Measurements from ENCODE around the gene TMEM184B.

DNA sequence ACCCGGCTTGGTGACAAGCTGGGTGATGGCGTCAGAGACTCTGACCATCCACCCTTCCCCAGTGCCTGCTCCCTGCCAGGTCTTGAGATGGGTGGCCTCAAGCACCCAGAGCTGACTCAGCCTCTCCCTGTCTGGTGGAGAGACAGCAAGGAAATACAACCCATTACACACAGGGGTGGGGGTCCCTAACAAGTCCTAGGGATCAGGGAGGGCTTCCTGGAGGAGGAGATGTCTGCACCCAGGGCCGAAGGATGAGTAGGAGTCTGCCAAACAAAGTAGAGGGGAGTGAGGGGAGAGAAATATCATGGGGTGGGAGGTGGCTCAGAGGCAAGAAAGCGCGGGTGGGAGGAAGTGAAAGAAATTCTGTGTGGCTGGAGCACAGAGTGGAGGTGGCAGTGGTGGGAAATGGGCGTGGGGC, 64.2 kb downstream of the TMEM184B start:
- TF ChIP-seq ZNF384 (IDR thresholded peaks at IDR 0.05; ENCODE audit: borderline replicate concordance, low read depth, low read length) (no peak), MTA3 (IDR thresholded peaks at IDR 0.05; ENCODE audit: borderline replicate concordance, low read length) (no peak), POLR2AphosphoS5 (IDR thresholded peaks at IDR 0.05; ENCODE audit: low read length) (no peak), EED (IDR thresholded peaks at IDR 0.05; ENCODE audit: low read depth) (no peak), RBBP5 (conservative IDR thresholded peaks at IDR 0.05) (no peak), TARDBP (IDR thresholded peaks at IDR 0.05; ENCODE audit: borderline replicate concordance) (no peak), TCF3 (IDR thresholded peaks at IDR 0.05; ENCODE audit: borderline replicate concordance, insufficient read depth, low read depth, low read length) (no peak), POLR2A (IDR thresholded peaks at IDR 0.05; ENCODE audit: low read depth, low read length) (no peak), SMARCA5 (IDR thresholded peaks at IDR 0.05) (no peak)
- TF ChIP-seq, protein P1, sequence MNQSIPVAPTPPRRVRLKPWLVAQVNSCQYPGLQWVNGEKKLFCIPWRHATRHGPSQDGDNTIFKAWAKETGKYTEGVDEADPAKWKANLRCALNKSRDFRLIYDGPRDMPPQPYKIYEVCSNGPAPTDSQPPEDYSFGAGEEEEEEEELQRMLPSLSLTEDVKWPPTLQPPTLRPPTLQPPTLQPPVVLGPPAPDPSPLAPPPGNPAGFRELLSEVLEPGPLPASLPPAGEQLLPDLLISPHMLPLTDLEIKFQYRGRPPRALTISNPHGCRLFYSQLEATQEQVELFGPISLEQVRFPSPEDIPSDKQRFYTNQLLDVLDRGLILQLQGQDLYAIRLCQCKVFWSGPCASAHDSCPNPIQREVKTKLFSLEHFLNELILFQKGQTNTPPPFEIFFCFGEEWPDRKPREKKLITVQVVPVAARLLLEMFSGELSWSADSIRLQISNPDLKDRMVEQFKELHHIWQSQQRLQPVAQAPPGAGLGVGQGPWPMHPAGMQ (IDR thresholded peaks at IDR 0.05; ENCODE audit: borderline replicate concordance) = no peak
- TF ChIP-seq, protein P2, sequence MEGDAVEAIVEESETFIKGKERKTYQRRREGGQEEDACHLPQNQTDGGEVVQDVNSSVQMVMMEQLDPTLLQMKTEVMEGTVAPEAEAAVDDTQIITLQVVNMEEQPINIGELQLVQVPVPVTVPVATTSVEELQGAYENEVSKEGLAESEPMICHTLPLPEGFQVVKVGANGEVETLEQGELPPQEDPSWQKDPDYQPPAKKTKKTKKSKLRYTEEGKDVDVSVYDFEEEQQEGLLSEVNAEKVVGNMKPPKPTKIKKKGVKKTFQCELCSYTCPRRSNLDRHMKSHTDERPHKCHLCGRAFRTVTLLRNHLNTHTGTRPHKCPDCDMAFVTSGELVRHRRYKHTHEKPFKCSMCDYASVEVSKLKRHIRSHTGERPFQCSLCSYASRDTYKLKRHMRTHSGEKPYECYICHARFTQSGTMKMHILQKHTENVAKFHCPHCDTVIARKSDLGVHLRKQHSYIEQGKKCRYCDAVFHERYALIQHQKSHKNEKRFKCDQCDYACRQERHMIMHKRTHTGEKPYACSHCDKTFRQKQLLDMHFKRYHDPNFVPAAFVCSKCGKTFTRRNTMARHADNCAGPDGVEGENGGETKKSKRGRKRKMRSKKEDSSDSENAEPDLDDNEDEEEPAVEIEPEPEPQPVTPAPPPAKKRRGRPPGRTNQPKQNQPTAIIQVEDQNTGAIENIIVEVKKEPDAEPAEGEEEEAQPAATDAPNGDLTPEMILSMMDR (IDR thresholded peaks at IDR 0.05 in 2 of 3, conservative IDR thresholded peaks at IDR 0.05 in 1 of 3; ENCODE audit: control insufficient read depth in 2 of 3, extremely low read depth in 1 of 3, insufficient read depth in 1 of 3, low read depth in 3 of 3, low read length in 3 of 3) = no peak
- TF ChIP-seq, protein P3, sequence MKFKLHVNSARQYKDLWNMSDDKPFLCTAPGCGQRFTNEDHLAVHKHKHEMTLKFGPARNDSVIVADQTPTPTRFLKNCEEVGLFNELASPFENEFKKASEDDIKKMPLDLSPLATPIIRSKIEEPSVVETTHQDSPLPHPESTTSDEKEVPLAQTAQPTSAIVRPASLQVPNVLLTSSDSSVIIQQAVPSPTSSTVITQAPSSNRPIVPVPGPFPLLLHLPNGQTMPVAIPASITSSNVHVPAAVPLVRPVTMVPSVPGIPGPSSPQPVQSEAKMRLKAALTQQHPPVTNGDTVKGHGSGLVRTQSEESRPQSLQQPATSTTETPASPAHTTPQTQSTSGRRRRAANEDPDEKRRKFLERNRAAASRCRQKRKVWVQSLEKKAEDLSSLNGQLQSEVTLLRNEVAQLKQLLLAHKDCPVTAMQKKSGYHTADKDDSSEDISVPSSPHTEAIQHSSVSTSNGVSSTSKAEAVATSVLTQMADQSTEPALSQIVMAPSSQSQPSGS (IDR thresholded peaks at IDR 0.05; ENCODE audit: low read length) = no peak
- TF ChIP-seq, protein P4, sequence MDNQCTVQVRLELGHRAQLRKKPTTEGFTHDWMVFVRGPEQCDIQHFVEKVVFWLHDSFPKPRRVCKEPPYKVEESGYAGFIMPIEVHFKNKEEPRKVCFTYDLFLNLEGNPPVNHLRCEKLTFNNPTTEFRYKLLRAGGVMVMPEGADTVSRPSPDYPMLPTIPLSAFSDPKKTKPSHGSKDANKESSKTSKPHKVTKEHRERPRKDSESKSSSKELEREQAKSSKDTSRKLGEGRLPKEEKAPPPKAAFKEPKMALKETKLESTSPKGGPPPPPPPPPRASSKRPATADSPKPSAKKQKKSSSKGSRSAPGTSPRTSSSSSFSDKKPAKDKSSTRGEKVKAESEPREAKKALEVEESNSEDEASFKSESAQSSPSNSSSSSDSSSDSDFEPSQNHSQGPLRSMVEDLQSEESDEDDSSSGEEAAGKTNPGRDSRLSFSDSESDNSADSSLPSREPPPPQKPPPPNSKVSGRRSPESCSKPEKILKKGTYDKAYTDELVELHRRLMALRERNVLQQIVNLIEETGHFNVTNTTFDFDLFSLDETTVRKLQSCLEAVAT (IDR thresholded peaks at IDR 0.05) = no peak

Data from GM12878 (cell line).